Upper lobe of left lung (tissue), 6 donors: ENCODE results near the gene CNN3. TPM values are rescaled to one million over a fixed set of nuclear protein-coding genes. Genes with fewer than 3 reads are reported as not detected.
A peak's percentile ranks its signal among the peaks of the same experiment; 100 is the strongest.

Source experiments
- ATAC-seq, 2 donors: fragments of 200-7000 bp; cut with Tn5 transposase; one replicate each; pipeline ENCODE4 v1.9.1; 2022; ENCODE audit warnings: mild to moderate bottlenecking in 2 of 2, moderate library complexity in 2 of 2; ENCODE audit not compliant: low FRiP score in 2 of 2
- DNase-seq, 2 donors: peaks; one replicate each; pipeline ENCODE4 v3.0.0-alpha.2; 2019 to 2020
- H3K27ac ChIP-seq, 4 donors: fragments of 200-600 bp; sonication (generic); one replicate each; pipeline ENCODE4 v1.5.1; 2016 to 2019
- H3K27me3 ChIP-seq, 4 donors: fragments of 200-600 bp; sonication (generic); one replicate each; pipeline ENCODE4 v1.5.1; 2017 to 2019
- H3K36me3 ChIP-seq, 4 donors: fragments of 200-600 bp; sonication (generic); one replicate each; pipeline ENCODE4 v1.5.1; 2016 to 2019
- H3K4me1 ChIP-seq, 4 donors: fragments of 200-600 bp; sonication (generic); one replicate each; pipeline ENCODE4 v1.5.1; 2018 to 2019
- H3K4me3 ChIP-seq, 4 donors: fragments of 200-600 bp; sonication (generic); one replicate each; pipeline ENCODE4 v1.5.1; 2017 to 2019; ENCODE audit warnings: mild to moderate bottlenecking in 2 of 4, moderate library complexity in 1 of 4
- H3K9me3 ChIP-seq, 4 donors: fragments of 200-600 bp; sonication (generic); one replicate each; pipeline ENCODE4 v1.5.1; 2018 to 2019
- EP300 ChIP-seq, 4 donors: sonication (generic); formaldehyde crosslinking; IDR thresholded peaks; one replicate each; pipeline ENCODE4 v1.5.1; 2017; ENCODE audit warnings: antibody characterized with exemption in 4 of 4, control low read depth in 2 of 4
- POLR2A ChIP-seq, 4 donors: fragments of 450-650 bp; IDR thresholded peaks; one replicate each; pipeline ENCODE4 v1.5.1; 2016 to 2017; ENCODE audit warnings: antibody characterized with exemption in 4 of 4, mild to moderate bottlenecking in 2 of 4
- POLR2AphosphoS5 ChIP-seq, 2 donors: sonication (generic); formaldehyde crosslinking; IDR thresholded peaks; one replicate each; pipeline ENCODE4 v1.5.1; 2017; ENCODE audit warnings: antibody characterized with exemption in 2 of 2
- WGBS, 2 donors: methylation state at CpG; one replicate each; pipeline ENCODE4 v1.1.5; 2017 to 2018; 5-methylcytosine and 5-hydroxymethylcytosine counted together
- total RNA-seq, 6 donors: library from RNA; depleted of rRNA in 4 of 6; stranded (reverse); fragments of >200 nt in 4 of 6; gene quantifications; one replicate each; pipeline versions ENCODE4 v1.1.0 to v1.2.1, GENCODE V29; 2016 to 2021
- TF ChIP-seq, protein P1 (sequence below), 6 experiments: fragments of 450-650 bp in 4 of 6; fragments of 200-600 bp in 2 of 6; sonication (generic) in 2 of 6; IDR thresholded peaks; one replicate each; pipeline ENCODE4 v1.5.1; 2016 to 2019; ENCODE audit warnings: antibody characterized with exemption in 6 of 6
- donor health status: DM: no; HTN: no; CAD: no; lungs with moderate emphysema.
- donor health status: DM: no; HTN: yes; CAD: no; lungs with severe emphysema.

The CNN3 gene
- total RNA-seq, 6 donors from 2014 or later: 60.8 to 209 (median 166) TPM

DNA sequence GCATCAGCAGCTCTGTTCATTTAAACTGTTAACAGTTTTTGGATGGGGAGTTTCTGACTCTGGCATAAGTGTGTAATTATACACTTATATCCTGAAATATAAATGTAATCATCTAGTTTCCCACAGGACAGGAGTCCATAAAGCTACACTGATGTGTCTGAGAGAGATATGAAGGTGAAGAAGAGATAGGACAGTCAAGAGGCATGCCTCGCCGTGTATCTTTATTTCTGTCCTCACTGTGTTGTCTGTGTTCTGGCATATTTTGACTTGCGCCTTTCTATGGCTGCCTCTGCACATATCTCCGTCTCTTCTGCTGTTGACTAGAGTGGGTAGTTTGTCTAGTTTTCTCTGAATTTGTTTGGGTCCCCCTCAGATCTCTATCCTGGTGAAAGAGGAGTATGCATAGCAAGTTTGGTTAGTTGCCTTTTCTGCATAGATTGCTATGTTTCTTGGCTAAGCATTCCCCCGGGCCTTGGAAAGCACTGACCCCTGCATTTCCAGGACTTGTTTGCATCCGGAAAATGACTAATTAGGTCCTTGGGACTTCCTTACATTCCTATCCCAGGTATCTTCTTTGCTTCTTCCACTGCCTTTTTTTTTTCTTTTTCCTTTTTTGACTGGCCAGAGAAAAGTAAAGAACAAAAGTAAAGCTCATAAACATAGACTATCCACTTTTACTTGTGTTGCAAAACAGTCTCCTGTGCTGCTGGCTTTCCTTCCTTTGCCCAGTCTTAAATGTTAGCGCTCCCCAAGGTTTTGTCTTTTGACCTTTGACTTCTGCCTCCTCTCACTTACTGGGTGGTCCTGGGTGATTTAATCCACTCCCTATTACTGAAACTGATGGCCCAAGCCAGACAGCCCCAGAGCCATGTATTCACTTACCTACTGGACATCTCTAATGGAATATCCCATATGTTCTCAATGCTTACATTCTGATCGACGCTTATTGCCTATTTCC is 27.6 kb upstream of the CNN3 start:
- Histone ChIP-seq H3K36me3 (no peaks in the 10 kb centered on the region), H3K9me3 (no peaks in the 10 kb centered on the region), H3K4me1 (peaks cover 0 to 6% (median 0%) of the 10 kb centered on the region in 4 donors), H3K27me3 (no peaks in the 10 kb centered on the region), H3K4me3 (no peak overlapping the region), H3K27ac (no peak overlapping the region)
- TF ChIP-seq POLR2A (IDR thresholded peaks at IDR 0.05) (no peak), POLR2AphosphoS5 (IDR thresholded peaks at IDR 0.05) (no peak), EP300 (IDR thresholded peaks at IDR 0.05) (no peak)
- TF ChIP-seq, protein P1, sequence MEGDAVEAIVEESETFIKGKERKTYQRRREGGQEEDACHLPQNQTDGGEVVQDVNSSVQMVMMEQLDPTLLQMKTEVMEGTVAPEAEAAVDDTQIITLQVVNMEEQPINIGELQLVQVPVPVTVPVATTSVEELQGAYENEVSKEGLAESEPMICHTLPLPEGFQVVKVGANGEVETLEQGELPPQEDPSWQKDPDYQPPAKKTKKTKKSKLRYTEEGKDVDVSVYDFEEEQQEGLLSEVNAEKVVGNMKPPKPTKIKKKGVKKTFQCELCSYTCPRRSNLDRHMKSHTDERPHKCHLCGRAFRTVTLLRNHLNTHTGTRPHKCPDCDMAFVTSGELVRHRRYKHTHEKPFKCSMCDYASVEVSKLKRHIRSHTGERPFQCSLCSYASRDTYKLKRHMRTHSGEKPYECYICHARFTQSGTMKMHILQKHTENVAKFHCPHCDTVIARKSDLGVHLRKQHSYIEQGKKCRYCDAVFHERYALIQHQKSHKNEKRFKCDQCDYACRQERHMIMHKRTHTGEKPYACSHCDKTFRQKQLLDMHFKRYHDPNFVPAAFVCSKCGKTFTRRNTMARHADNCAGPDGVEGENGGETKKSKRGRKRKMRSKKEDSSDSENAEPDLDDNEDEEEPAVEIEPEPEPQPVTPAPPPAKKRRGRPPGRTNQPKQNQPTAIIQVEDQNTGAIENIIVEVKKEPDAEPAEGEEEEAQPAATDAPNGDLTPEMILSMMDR (IDR thresholded peaks at IDR 0.05): no peak
- 78 to 85% methylated on average over 9 of the region's 9 CpGs for WGBS, 2 donors
- no peak for DNase-seq
- ATAC-seq: no peak

DNA sequence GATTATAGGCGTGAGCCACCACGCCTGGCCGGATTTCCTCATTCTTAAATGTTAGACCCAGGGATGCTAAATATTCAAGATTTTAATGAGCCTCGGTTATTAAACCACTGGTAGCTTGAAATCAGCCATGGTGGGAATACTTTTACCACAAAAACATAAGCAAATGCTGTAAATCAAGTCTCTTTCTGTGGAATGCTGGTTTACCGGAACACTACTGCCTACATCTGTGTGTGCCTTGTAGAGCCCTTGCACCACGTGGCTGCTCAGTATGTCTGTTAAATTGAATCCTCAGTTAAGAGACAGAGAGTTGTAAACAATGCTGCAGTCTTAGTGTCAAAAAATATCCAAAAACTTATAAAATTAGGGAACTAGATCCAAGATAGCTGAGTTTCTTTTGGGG is 26.8 kb upstream of the CNN3 start:
- Histone ChIP-seq H3K9me3 (no peaks in the 10 kb centered on the region), H3K27me3 (no peaks in the 10 kb centered on the region), H3K4me3 (no peak overlapping the region), H3K27ac (no peak overlapping the region), H3K36me3 (no peaks in the 10 kb centered on the region), H3K4me1 (peaks cover 0 to 7% (median 0%) of the 10 kb centered on the region in 4 donors)
- TF ChIP-seq, protein P1 (IDR thresholded peaks at IDR 0.05): no peak
- TF ChIP-seq EP300 (IDR thresholded peaks at IDR 0.05): no peak
- TF ChIP-seq POLR2A (IDR thresholded peaks at IDR 0.05): no peak
- TF ChIP-seq POLR2AphosphoS5 (IDR thresholded peaks at IDR 0.05): no peak
- WGBS, 2 donors: 87 to 90% methylated on average over 6 of the region's 6 CpGs
- DNase-seq: no peak
- ATAC-seq: no peak

DNA sequence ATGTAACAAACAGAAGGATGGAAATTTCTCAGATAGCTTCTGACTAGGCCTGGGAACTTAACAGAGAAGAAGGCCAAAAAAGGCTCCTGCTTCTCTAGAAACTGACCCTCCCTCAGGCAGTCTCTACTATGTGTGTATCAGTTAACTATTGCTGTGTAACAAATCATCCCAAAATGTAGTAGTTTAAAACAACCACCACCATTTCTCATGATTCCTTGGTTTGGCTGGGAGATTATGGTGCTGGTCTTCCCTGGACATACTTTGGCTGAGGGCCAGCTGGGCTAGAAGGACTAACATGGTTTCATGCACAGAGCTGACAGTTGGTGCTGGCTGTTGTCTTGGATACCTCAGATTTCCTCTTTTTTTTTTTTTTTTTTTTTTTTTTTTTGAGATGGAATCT is 26.2 kb upstream of the CNN3 start:
- no peaks in the 10 kb centered on the region for H3K27me3 ChIP-seq
- ATAC-seq (no peak), DNase-seq (no peak)
- no peak overlapping the region for H3K27ac ChIP-seq
- H3K4me3 ChIP-seq: no peak overlapping the region
- H3K4me1 ChIP-seq: peaks cover 0 to 7% (median 0%) of the 10 kb centered on the region in 4 donors
- H3K36me3 ChIP-seq: no peaks in the 10 kb centered on the region
- no peak for TF ChIP-seq POLR2A (IDR thresholded peaks at IDR 0.05)
- no peak for TF ChIP-seq EP300 (IDR thresholded peaks at IDR 0.05)
- H3K9me3 ChIP-seq: no peaks in the 10 kb centered on the region

DNA sequence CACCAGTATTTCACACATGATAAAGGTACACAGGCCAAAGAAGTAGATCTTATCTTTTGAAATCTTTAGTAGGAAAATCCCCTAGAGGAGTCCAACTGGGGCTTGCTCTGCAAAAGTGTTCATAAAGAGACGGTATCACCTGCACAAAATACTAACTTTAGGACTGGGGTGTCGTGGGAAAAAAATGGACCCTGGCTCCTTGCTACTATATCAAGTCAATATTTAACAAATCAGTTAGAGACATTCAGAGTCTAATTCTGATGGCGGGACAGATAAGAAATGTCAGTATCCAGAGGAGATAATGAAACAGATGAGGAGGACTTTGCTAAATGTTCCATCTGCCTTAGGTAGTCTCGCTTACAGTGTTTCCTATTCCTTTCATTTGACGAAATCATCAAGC is 25.6 kb upstream of the CNN3 start:
- 96 to 97% methylated on average over 5 of the region's 5 CpGs for WGBS, 2 donors
- H3K4me3 ChIP-seq: no peak overlapping the region
- ATAC-seq (no peak), DNase-seq (no peak)
- no peaks in the 10 kb centered on the region for H3K36me3 ChIP-seq
- H3K27me3 ChIP-seq: no peaks in the 10 kb centered on the region
- peaks cover 0 to 7% (median 0%) of the 10 kb centered on the region in 4 donors for H3K4me1 ChIP-seq
- no peak for TF ChIP-seq EP300 (IDR thresholded peaks at IDR 0.05)
- TF ChIP-seq POLR2A (IDR thresholded peaks at IDR 0.05): no peak
- TF ChIP-seq, protein P1 (IDR thresholded peaks at IDR 0.05): no peak
- TF ChIP-seq POLR2AphosphoS5 (IDR thresholded peaks at IDR 0.05): no peak
- no peaks in the 10 kb centered on the region for H3K9me3 ChIP-seq
- no peak overlapping the region for H3K27ac ChIP-seq

DNA sequence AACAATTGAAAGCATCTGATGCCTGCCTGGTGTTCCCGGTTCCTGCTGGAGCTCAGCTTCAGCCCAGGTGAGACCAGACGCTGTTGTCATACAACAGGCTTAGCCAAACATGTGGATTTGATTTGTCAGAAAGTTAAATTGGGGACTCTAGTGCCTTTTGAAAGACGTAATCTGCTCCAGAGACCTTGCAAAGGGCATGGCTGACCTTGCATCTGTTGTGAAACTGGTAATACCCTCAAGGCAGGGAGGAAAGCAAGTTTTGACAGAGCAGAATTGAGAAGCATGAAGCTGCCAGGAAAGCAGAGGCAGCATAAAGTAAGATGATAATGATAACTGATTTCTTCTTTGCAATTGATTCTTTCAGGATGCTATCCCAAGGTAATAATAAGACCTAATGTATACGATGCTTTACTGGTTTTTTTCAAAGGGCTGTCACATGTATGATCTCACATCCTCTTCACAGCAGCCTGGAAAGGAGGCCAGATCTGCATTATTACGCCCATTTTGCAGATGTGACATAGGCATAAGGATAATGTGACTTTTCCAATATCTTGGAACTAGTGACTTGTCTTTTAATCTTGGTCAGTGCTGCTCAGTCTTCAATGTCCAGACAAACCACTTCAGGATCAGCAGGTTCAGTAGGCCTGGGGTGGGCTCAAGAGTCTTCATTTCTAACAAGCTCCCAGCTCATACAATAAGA is 24.7 kb upstream of the CNN3 start:
- Histone ChIP-seq H3K27me3 (no peaks in the 10 kb centered on the region), H3K4me1 (peaks cover 0 to 7% (median 0%) of the 10 kb centered on the region in 4 donors), H3K4me3 (no peak overlapping the region), H3K9me3 (no peaks in the 10 kb centered on the region), H3K36me3 (no peaks in the 10 kb centered on the region), H3K27ac (no peak overlapping the region)
- TF ChIP-seq EP300 (IDR thresholded peaks at IDR 0.05) (no peak), POLR2A (IDR thresholded peaks at IDR 0.05) (no peak), POLR2AphosphoS5 (IDR thresholded peaks at IDR 0.05) (no peak)
- TF ChIP-seq, protein P1 (IDR thresholded peaks at IDR 0.05): no peak
- WGBS, 2 donors: 83 to 92% methylated on average over 5 of the region's 5 CpGs
- ATAC-seq (peak in 1 of 2 donors; percentile 5), DNase-seq (no peak)
